Measurements from ENCODE around the gene PSMD14.

DNA sequence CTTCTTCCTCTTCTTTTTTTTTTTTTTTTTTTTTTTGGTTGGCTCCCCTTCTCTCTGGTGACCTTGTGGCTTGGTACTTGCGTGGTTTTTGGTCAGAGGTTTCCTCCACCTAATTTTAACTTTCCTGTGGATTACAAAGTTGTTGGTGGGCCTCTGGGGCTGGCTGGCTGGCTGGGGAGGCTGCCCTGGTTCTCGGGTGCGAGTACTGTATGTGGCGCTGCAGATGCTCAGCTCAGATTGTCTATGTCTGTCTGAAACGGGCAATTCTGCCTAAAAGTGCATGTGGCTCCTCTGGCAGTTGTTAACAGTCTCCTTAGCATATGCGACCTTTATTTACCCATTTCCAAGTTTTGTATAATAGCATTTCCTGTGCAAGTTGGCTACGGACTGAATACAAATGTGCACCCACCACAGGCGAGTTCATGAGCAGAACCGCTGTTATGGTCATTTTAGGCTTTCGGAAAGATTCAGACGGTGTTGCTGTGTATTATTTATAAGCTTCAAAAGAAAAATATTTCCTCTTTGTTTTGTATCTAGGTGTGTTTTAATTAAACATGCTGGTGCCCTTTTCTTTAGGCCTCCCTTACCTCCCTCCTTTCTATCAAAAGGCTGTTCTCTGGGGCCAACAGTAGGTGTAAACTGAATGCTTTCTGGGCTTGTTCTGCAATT is 112.3 kb downstream of the PSMD14 start:
- TF ChIP-seq EZH2 (IDR thresholded peaks at IDR 0.05; ENCODE audit: borderline replicate concordance): no peak
- TF ChIP-seq CTCF (IDR thresholded peaks at IDR 0.05; ENCODE audit: poor library complexity): no peak
